Tongue (tissue), 2 donors: ENCODE results near the gene MSRB1. TPM values are rescaled to one million over a fixed set of nuclear protein-coding genes. Genes with fewer than 3 reads are reported as not detected.

Experiments
- DNase-seq: peaks from one replicate; pipeline ENCODE4 v3.0.0-alpha.2; 2015
- total RNA-seq: library from RNA; depleted of rRNA; stranded (reverse); fragments of >200 nt; gene quantifications from one replicate; pipeline ENCODE4 v1.2.3, GENCODE V29; 2014

The MSRB1 gene
- 9.2 TPM for total RNA-seq

- DNase-seq, result peak; percentile 100
These were observed at the start of gene MSRB1 for GRCh38 chr16:1942810-1943726. Gene MSRB1 (minus strand): TSS chr16:1943199. CDS start chr16:1943156, 43 bp downstream.

GRCh38 chr16:1991948-1992703, 49.1 kb upstream of the MSRB1 start:
- DNase-seq, result peak; percentile 96

GRCh38 chr16:1991588-1991947, 48.6 kb upstream of the MSRB1 start:
- DNase-seq, result no peak

- DNase-seq, result peak; percentile 11
These were observed 48.1 kb upstream of the MSRB1 start for GRCh38 chr16:1991135-1991551.

GRCh38 chr16:1990351-1991134, 47.5 kb upstream of the MSRB1 start:
- DNase-seq, result peak; percentile 8

- DNase-seq, result no peak
These were observed 47.0 kb upstream of the MSRB1 start for GRCh38 chr16:1990101-1990350.

GRCh38 chr16:1989209-1990100, 46.5 kb upstream of the MSRB1 start, which contains the start of gene SYNGR3:
Gene SYNGR3 (plus strand): TSS chr16:1989970. CDS start chr16:1990103, 133 bp downstream.
- no peak for DNase-seq

- DNase-seq, result no peak
These were observed 44.2 kb upstream of the MSRB1 start for GRCh38 chr16:1987198-1987597.

- DNase-seq, result no peak
These were observed 42.6 kb upstream of the MSRB1 start for GRCh38 chr16:1985466-1986150.

GRCh38 chr16:1984347-1985225, 41.6 kb upstream of the MSRB1 start:
- no peak for DNase-seq

GRCh38 chr16:1983544-1984346, 40.7 kb upstream of the MSRB1 start, which contains the start of gene GFER:
Gene GFER (plus strand): TSS chr16:1984193. CDS start chr16:1984219, 26 bp downstream.
- DNase-seq, result peak; percentile 94

- DNase-seq, result no peak
These were observed 40.1 kb upstream of the MSRB1 start for GRCh38 chr16:1982991-1983543.

GRCh38 chr16:1982013-1982433, 39.0 kb upstream of the MSRB1 start:
- peak; percentile 77 for DNase-seq

GRCh38 chr16:1981398-1981836, 38.4 kb upstream of the MSRB1 start, which contains the start of gene NOXO1:
Gene NOXO1 (minus strand): TSS chr16:1981469. CDS start chr16:1981179, 290 bp downstream.
- DNase-seq, result no peak

GRCh38 chr16:1980770-1981087, 37.7 kb upstream of the MSRB1 start:
- DNase-seq, result no peak

GRCh38 chr16:1980030-1980769, 37.2 kb upstream of the MSRB1 start:
- peak; percentile 69 for DNase-seq

- DNase-seq, result no peak
These were observed 36.5 kb upstream of the MSRB1 start for GRCh38 chr16:1979271-1980029.
